Stimulated activated naive CD8-positive, alpha-beta T cell treated with anti-CD3 and anti-CD28 coated beads, Interleukin-15, Interleukin-2, amounts not matched to agents 100 U/mL and 50 U/mL, for 24 hours (primary cell): ENCODE data around the gene SMOC2.

Source experiments
- ATAC-seq: fragments of 150-1000 bp; cut with Tn5 transposase; one replicate; pipeline ENCODE4 v1.10.0; 2021
- DNase-seq: peaks from one replicate; pipeline ENCODE4 v3.0.0; 2021

SMOC2 gene

GRCh38 chr6:168490757-168491156, 49.8 kb downstream of the SMOC2 start:
- no peak for ATAC-seq
- no peak for DNase-seq

DNA sequence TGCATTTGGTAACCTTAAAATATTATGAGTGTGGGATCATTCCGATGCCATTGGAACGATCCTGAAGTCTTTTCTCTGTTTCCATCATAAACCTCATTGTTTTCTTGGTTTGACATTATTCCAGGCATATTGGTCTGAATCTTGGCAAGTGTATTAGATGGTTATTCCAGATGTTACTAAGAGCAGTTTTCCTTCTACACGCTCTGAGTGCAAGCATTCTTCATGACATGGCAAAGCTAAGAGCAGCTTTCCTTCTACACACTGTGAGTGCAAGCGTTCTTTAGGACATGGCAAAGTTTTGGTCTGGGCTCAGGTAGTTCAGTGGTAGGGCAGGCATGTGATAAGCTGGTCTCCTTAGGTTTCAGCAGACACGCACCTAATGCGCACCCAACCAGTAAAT, 53.0 kb downstream of the SMOC2 start:
- ATAC-seq: no peak

DNA sequence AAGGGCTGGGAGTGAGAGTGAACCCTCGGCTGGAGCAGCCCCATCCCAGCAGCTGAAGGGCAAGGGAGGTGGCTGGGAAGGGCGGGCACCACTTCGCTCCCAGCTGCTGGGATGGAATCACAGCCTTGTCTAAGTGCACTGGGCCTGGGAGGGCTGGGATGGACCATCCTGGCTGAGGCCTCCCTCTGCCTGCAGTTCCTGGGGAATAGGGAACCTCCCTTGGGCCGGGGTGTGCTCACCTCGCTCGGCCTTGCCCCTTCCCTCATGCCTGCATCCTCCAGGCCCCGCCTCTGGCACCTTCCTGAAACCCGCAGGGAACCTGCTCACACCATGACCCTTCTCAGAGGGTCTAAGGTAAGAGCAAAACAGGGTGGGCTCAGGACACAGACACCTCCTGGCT, 53.7 kb downstream of the SMOC2 start:
- ATAC-seq (no peak), DNase-seq (no peak)

More for the DNA sequence above, 53.0 kb downstream of the SMOC2 start:
- DNase-seq: no peak

DNA sequence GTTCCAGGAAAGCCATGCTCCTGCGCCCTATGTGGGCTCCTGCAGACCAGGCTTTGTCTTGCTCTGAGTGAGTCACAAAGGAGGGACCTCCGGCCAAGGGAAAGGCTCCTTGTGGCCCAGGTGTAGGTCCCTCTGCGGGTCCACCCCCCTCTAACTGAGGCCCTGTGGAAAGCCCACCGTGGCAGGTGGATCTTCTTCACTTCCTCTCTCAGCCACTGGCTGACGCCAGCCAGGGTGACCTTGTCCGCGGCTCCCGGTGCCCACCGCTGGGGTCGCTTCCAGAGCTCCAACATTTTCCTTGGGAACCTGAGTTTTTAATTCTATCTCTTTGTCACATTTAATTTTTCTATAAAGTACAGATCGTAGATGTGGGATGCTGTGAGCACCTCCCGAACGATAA, 54.1 kb downstream of the SMOC2 start:
- DNase-seq (no peak), ATAC-seq (no peak)

GRCh38 chr6:168495636-168496035, 54.7 kb downstream of the SMOC2 start:
- ATAC-seq: no peak

DNA sequence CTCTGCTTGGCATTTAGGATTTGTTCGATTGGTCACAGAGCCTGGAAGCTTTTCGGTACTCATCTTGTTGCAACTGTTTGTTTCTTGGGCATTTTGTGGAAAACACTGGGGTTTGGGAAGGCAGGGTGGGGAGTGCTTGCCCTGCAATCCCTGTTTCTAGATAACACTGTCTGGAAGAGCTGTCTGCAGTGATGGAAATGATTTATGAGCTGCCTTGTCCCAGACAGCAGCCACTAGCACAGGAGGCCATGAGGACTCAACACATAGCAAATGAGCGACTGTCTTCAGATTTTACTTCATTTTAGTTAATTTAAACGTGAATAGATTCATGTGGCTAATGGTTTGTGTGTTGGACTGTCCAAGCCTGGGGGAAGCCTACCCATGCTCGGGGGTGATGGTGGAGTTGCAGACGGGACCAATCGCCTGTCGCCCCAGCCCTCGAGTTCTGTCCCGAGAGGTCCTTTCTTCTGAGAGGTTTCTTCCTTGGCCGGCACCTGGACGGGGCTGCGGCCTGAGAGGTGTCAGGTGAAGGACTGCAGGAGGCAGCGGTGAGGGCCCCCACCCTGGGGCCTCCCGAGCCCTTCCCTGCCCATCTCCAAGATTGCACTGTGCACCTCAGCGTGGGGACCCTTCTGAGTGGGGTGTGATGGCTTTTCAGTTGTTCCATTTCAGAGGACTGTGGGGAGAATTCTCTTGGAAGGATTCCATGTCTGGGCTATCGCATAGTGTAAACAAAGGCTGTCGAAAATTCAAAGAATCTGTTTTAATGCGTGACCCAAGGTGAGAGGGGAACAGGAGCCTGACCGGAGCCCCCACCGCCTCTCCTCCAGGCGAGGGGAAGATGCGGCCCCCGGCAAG, 55.4 kb downstream of the SMOC2 start:
- DNase-seq: no peak
- no peak for ATAC-seq

More at GRCh38 chr6:168495636-168496035, 54.7 kb downstream of the SMOC2 start:
- no peak for DNase-seq

DNA sequence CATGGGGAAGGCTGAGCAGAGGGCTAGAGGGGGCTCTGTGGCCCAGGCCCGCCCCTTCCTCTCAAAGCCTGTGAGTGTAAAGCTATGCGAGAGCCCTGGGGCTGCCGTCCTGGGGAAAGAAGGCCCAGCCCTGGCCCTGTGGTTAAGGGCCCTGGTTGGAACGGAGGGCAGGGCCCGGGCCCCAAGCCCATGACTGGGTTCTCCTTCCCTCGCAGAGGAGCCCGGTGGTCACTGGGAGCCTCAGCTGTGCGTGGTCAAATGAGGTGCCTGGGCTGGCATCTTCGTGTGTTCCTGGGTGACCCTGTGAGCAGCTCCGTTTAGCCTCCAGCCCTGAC, 56.0 kb downstream of the SMOC2 start:
- ATAC-seq: no peak
- DNase-seq: no peak

GRCh38 chr6:168497381-168497780, 56.4 kb downstream of the SMOC2 start:
- DNase-seq: no peak
- no peak for ATAC-seq

GRCh38 chr6:168498161-168498843, 57.3 kb downstream of the SMOC2 start:
- ATAC-seq: no peak
- DNase-seq: no peak

- ATAC-seq (no peak), DNase-seq (no peak)
These were observed 58.2 kb downstream of the SMOC2 start for GRCh38 chr6:168499045-168499650.

DNA sequence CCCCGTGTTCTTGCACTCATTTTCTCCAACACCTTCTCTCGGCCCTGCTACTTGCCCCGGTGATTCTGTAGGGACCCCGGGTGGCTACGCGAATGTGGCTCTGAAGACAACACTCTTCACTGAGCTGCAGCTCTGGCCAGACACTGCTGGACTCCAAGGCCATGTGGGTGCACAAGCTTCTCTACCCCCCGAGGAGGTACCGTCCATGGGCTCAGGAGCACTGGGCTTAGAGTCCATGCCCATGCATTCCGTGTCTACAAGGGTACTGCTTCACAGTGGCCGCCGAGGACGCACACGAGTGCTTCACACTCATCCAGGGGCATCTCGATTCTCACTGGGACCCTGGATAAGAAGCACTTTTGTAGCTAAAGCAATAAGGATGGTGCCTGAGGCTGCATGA, 59.5 kb downstream of the SMOC2 start:
- ATAC-seq (no peak), DNase-seq (no peak)

DNA sequence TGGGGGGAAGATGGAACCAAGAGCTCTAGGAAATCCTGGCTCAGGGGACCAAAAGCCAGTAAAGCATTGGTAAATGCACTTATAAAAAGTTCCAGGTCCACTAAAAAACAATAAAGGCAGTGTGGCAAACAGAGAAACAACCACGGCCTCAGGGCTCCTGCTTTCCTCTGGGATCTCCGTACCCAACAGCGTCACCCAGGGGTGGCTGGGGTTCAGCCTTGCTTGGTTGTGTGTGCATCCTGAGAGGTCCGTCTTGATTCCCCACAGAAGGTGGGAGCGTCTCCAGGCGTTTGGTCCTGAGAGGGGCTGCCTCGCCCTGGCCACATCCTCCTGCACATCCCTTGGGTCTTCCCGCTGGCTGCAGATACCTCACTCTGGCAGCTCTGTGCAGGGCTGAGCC, 60.6 kb downstream of the SMOC2 start:
- no peak for ATAC-seq
- DNase-seq: no peak

- ATAC-seq (no peak), DNase-seq (no peak)
These were observed 63.4 kb downstream of the SMOC2 start for GRCh38 chr6:168504366-168504765.

- DNase-seq: no peak
- no peak for ATAC-seq
These were observed 65.5 kb downstream of the SMOC2 start for GRCh38 chr6:168506460-168506859.

GRCh38 chr6:168507297-168507696, 66.3 kb downstream of the SMOC2 start:
- no peak for ATAC-seq
- DNase-seq: no peak

- no peak for DNase-seq
- ATAC-seq: no peak
These were observed 66.7 kb downstream of the SMOC2 start for GRCh38 chr6:168507730-168508129.

- no peak for ATAC-seq
- no peak for DNase-seq
These were observed 67.9 kb downstream of the SMOC2 start for GRCh38 chr6:168508903-168509302.

GRCh38 chr6:168513766-168514165, 72.8 kb downstream of the SMOC2 start:
- no peak for DNase-seq
- no peak for ATAC-seq

DNA sequence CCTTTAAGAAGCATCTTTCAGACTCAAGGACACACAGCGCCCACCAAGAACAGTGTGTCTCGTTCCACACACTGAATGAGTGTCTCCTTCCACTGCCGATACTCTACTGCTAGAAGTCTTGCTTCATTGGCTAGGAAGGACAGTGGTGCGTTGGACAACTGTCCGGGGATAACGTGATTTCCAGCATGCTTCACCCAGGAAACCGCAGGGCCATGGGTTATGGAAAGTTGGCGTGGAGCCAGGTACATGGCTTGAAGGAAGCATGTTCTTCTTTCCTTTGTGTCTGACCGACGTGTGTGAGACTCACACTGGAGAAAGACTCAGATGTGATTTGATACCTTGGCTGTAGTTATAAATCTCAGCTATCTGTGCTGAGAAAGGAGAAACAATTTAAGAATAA, 73.2 kb downstream of the SMOC2 start:
- DNase-seq (no peak), ATAC-seq (no peak)

GRCh38 chr6:168515376-168515775, 74.4 kb downstream of the SMOC2 start:
- ATAC-seq (no peak), DNase-seq (no peak)

GRCh38 chr6:168516944-168517741, 76.2 kb downstream of the SMOC2 start:
- no peak for ATAC-seq
- DNase-seq: no peak

GRCh38 chr6:168517742-168518347, 76.9 kb downstream of the SMOC2 start:
- ATAC-seq: no peak

More at GRCh38 chr6:168517742-168518347, 76.9 kb downstream of the SMOC2 start:
- DNase-seq: no peak
